ENCODE measurements around the gene NRAP.

Gene NRAP

GRCh38 chr10:113666682-113667252 lies 2.9 kb upstream of the NRAP start:
- no peaks in the 10 kb centered on the region for H3K9me3 ChIP-seq (ENCODE audit: control insufficient read depth, insufficient read depth, low read depth, low read length)
- peak; percentile 26; the same call in 1 of the 2 replicates for TF ChIP-seq SCRT2 (tag by site-specific recombination; IDR thresholded peaks at IDR 0.05)
- no peak for TF ChIP-seq ZNF544 (tag by site-specific recombination; IDR thresholded peaks at IDR 0.05)
- TF ChIP-seq ZNF362 (tag by site-specific recombination; IDR thresholded peaks at IDR 0.05): 0 out of 2 replicates have a peak, but pooled peaks have one; percentile 6
- peak; percentile 57 for TF ChIP-seq ZNF518A (tag by site-specific recombination; conservative IDR thresholded peaks at IDR 0.05; ENCODE audit: low read depth)
- 0 out of 2 replicates have a peak, but pooled peaks have one; percentile 34 for TF ChIP-seq ZNF10 (tag by site-specific recombination; IDR thresholded peaks at IDR 0.05)
- 0 out of 2 replicates have a peak, but pooled peaks have one; percentile 33 for TF ChIP-seq ZBTB20 (tag by site-specific recombination; IDR thresholded peaks at IDR 0.05)
- peak; percentile 54; the same call in 1 of the 2 replicates for TF ChIP-seq ZNF335 (tag by site-specific recombination; conservative IDR thresholded peaks at IDR 0.05)
- TF ChIP-seq ZNF707 (tag by site-specific recombination; IDR thresholded peaks at IDR 0.05): no peak
- no peak overlapping the region for H3K27ac ChIP-seq (ENCODE audit: extremely low read depth, low read depth, low read length)
- H3K4me3 ChIP-seq (ENCODE audit: low read depth, low read length): no peak overlapping the region
- no peaks in the 10 kb centered on the region for H3K36me3 ChIP-seq (ENCODE audit: control insufficient read depth in 2 of 2, insufficient read depth in 1 of 2, low read length in 2 of 2)
- POLR2A ChIA-PET: no interaction called here
- CTCF ChIA-PET: interaction anchor here (0.6 to 1.2 kb wide), 2 partner anchors 12 to 126 kb away, joined by 3 to 4 read pairs; no protein-coding TSS in a partner anchor
- H3K4me1 ChIP-seq (ENCODE audit: control insufficient read depth, insufficient read depth, low read length): peaks cover 6% of the 10 kb centered on the region; the same call in 1 of the 2 replicates

GRCh38 chr10:113665806-113666354 lies 2.0 kb upstream of the NRAP start:
- ChIA-PET POLR2A (interaction anchor here (0.7 kb wide), 1 partner anchor 28 kb away, joined by 3 read pairs; no protein-coding TSS in a partner anchor), CTCF (interaction anchor here (1.2 kb wide), 1 partner anchor 13 kb away, joined by 4 read pairs; no protein-coding TSS in a partner anchor)
- H3K4me3 ChIP-seq (ENCODE audit: low read depth, low read length): no peak overlapping the region
- TF ChIP-seq ZNF112 (tag by site-specific recombination; IDR thresholded peaks at IDR 0.05) (no peak), MZF1 (tag by site-specific recombination; IDR thresholded peaks at IDR 0.05; ENCODE audit: borderline replicate concordance) (no peak), ZNF768 (tag by site-specific recombination; IDR thresholded peaks at IDR 0.05) (no peak), ZNF311 (tag by site-specific recombination; IDR thresholded peaks at IDR 0.05; ENCODE audit: borderline replicate concordance) (no peak)
- no peaks in the 10 kb centered on the region for H3K36me3 ChIP-seq (ENCODE audit: control insufficient read depth in 2 of 2, insufficient read depth in 1 of 2, low read length in 2 of 2)
- peaks cover 6% of the 10 kb centered on the region; the same call in 1 of the 2 replicates for H3K4me1 ChIP-seq (ENCODE audit: control insufficient read depth, insufficient read depth, low read length)
- no peaks in the 10 kb centered on the region for H3K9me3 ChIP-seq (ENCODE audit: control insufficient read depth, insufficient read depth, low read depth, low read length)
- no peak overlapping the region for H3K27ac ChIP-seq (ENCODE audit: extremely low read depth, low read depth, low read length)

- Histone ChIP-seq H3K27ac (ENCODE audit: extremely low read depth, low read depth, low read length) (no peak overlapping the region), H3K36me3 (ENCODE audit: control insufficient read depth in 2 of 2, insufficient read depth in 1 of 2, low read length in 2 of 2) (no peaks in the 10 kb centered on the region), H3K4me3 (ENCODE audit: low read depth, low read length) (no peak overlapping the region), H3K9me3 (ENCODE audit: control insufficient read depth, insufficient read depth, low read depth, low read length) (no peaks in the 10 kb centered on the region), H3K4me1 (ENCODE audit: control insufficient read depth, insufficient read depth, low read length) (peaks cover 6% of the 10 kb centered on the region; the same call in 1 of the 2 replicates)
- ChIA-PET POLR2A (interaction anchor here (0.7 kb wide), 1 partner anchor 28 kb away, joined by 3 read pairs; no protein-coding TSS in a partner anchor), CTCF (interaction anchor here (1.2 kb wide), 1 partner anchor 14 kb away, joined by 4 read pairs; no protein-coding TSS in a partner anchor)
- TF ChIP-seq ZBTB48 (tag by site-specific recombination; IDR thresholded peaks at IDR 0.05): no peak
- TF ChIP-seq ZBTB20 (tag by site-specific recombination; IDR thresholded peaks at IDR 0.05): no peak
- TF ChIP-seq ZNF184 (tag by site-specific recombination; IDR thresholded peaks at IDR 0.05): no peak
- no peak for TF ChIP-seq ZNF521 (tag by site-specific recombination; IDR thresholded peaks at IDR 0.05)
- no peak for TF ChIP-seq ZNF426 (tag by site-specific recombination; IDR thresholded peaks at IDR 0.05)
- no peak for TF ChIP-seq GLI2 (tag by site-specific recombination; IDR thresholded peaks at IDR 0.05; ENCODE audit: borderline replicate concordance, low read depth)
- no peak for TF ChIP-seq OVOL3 (tag by site-specific recombination; IDR thresholded peaks at IDR 0.05)
- TF ChIP-seq ZNF16 (tag by site-specific recombination; IDR thresholded peaks at IDR 0.05; ENCODE audit: low read depth): no peak
- no peak for TF ChIP-seq HIC1 (tag by site-specific recombination; IDR thresholded peaks at IDR 0.05)
- TF ChIP-seq ZNF112 (tag by site-specific recombination; IDR thresholded peaks at IDR 0.05): no peak
- no peak for TF ChIP-seq BCL11B (tag by site-specific recombination; IDR thresholded peaks at IDR 0.05; ENCODE audit: low read depth)
These were observed 1.5 kb upstream of the NRAP start for GRCh38 chr10:113665352-113665751.

Data from HEK293 (cell line).